Psoas muscle (tissue), 8 donors: ENCODE measurements around the gene CABP2. TPM values are rescaled to one million over a fixed set of nuclear protein-coding genes. Genes with fewer than 3 reads are reported as not detected.
"Not testable (repeated sequence)": the region's sequence is repeated elsewhere in the genome, so short reads cannot be mapped to it uniquely, and the experiment has no call there.

Experiments
- ATAC-seq, 4 donors: fragments of 200-7000 bp; cut with Tn5 transposase; one replicate each; pipeline ENCODE4 v1.9.1; 2020; ENCODE audit warnings: moderate library complexity in 3 of 4, mild to moderate bottlenecking in 2 of 4
- DNase-seq, 2 donors: peaks; one replicate each; pipeline ENCODE4 v3.0.0-alpha.2; 2020
- H3K27ac ChIP-seq: fragments of 200-600 bp; one replicate; pipeline ENCODE4 v1.8.0; 2022
- H3K27me3 ChIP-seq, 3 donors: fragments of 200-600 bp in 1 of 3; one replicate each; pipeline versions ENCODE4 v1.6.1 to v1.8.0; 2013 to 2022; ENCODE audit warnings: low read length in 2 of 3, mild to moderate bottlenecking in 2 of 3, moderate library complexity in 1 of 3; ENCODE audit not compliant: insufficient read depth in 3 of 3
- H3K36me3 ChIP-seq, 2 donors: fragments of 200-600 bp in 1 of 2; one replicate each; pipeline versions ENCODE4 v1.6.1 to v1.8.0; 2013 to 2022; ENCODE audit warnings: low read depth in 1 of 2, mild to moderate bottlenecking in 1 of 2, moderate library complexity in 1 of 2; ENCODE audit not compliant: insufficient read depth in 1 of 2
- H3K4me1 ChIP-seq: fragments of 200-600 bp; one replicate; pipeline ENCODE4 v1.8.0; 2022
- H3K4me3 ChIP-seq: fragments of 200-600 bp; one replicate; pipeline ENCODE4 v1.8.0; 2022; ENCODE audit warnings: mild to moderate bottlenecking
- H3K9me3 ChIP-seq: fragments of 200-600 bp; one replicate; pipeline ENCODE4 v1.8.0; 2022
- CTCF ChIP-seq: fragments of 200-600 bp; IDR thresholded peaks from one replicate; pipeline ENCODE4 v1.8.0; 2022; ENCODE audit warnings: antibody characterized with exemption
- WGBS, 3 donors: extraction: QIAGEN DNeasy Blood & Tissue Kit; methylation state at CpG; one replicate each; pipeline versions ENCODE4 v1.1.6 to v1.1.7; 2013; 5-methylcytosine and 5-hydroxymethylcytosine counted together
- intact Hi-C, 2 donors: fragments of 100-400 bp; cut with DNase I; formaldehyde crosslinking; loops; one replicate each; pipeline versions ENCODE4 v1.11.0 to v1.14.2; 2022
- polyA plus RNA-seq, 3 donors: library from polyadenylated mRNA; stranded (reverse); fragments of 200-250 nt; gene quantifications; one replicate each; pipeline ENCODE4 v1.2.3, GENCODE V29; 2013
- total RNA-seq, 4 donors: library from RNA; stranded (reverse); fragmentation: NEBNext Ultra II Directional in 2 of 4; extraction: Animal tissue kit (Norgen Biotek cat#: 25700) in 2 of 4; gene quantifications; one replicate each; pipeline versions ENCODE4 v1.2.1 to v1.2.4, GENCODE V29; 2021 to 2023
- donor health status: healthy with polysubstance abuse.
- donor health status: DM: no; HTN: no; CAD: no; lungs with moderate emphysema.
- donor health status: Bipolar disorder and iron deficiency.
- donor health status: healthy.
- donor health status: DM: yes; HTN: yes; CAD: no.
- donor health status: DM: no; HTN: no; CAD: no.
- donor health status: DM: no; HTN: no; CAD: no.
- donor health status: DM: yes; HTN: yes; CAD: no.

The CABP2 gene
- total and polyA plus RNA-seq, 7 donors: not detected

GRCh38 chr11:67486481-67487195 is 36.6 kb downstream of the CABP2 start:
- no peak for ATAC-seq
- intact Hi-C loops: no loop called here
- no peak for DNase-seq
- Histone ChIP-seq H3K9me3 (no peaks in the 10 kb centered on the region), H3K36me3 (peaks cover 0 to 47% of the 10 kb centered on the region in 2 donors), H3K27me3 (no peaks in the 10 kb centered on the region), H3K4me1 (peaks cover 11% of the 10 kb centered on the region), H3K27ac (no peak overlapping the region), H3K4me3 (no peak overlapping the region)
- TF ChIP-seq CTCF: no peak
- WGBS, 3 donors: 80 to 85% (median 84%) methylated on average over 20 of the region's 20 CpGs

- H3K4me3 ChIP-seq, H3K27me3 ChIP-seq, H3K9me3 ChIP-seq, intact Hi-C loops, ATAC-seq, DNase-seq, H3K27ac ChIP-seq: not testable (repeated sequence)
- peaks cover 11% of the 10 kb centered on the region for H3K4me1 ChIP-seq
- H3K36me3 ChIP-seq: peaks cover 0 to 40% of the 10 kb centered on the region in 2 donors
- WGBS, 3 donors: 86 to 90% (median 89%) methylated on average over 7 of the region's 7 CpGs
These were observed 37.3 kb downstream of the CABP2 start for GRCh38 chr11:67485873-67486361.

GRCh38 chr11:67484847-67485311 is 38.4 kb downstream of the CABP2 start:
- Histone ChIP-seq H3K36me3 (peaks cover 0 to 32% of the 10 kb centered on the region in 2 donors), H3K4me3 (no peak overlapping the region), H3K27me3 (no peaks in the 10 kb centered on the region), H3K4me1 (peaks cover 11% of the 10 kb centered on the region), H3K9me3 (no peaks in the 10 kb centered on the region), H3K27ac (no peak overlapping the region)
- no peak for TF ChIP-seq CTCF
- no peak for DNase-seq
- 75 to 85% (median 79%) methylated on average over 11 of the region's 11 CpGs for WGBS, 3 donors
- no peak for ATAC-seq
- intact Hi-C loops: no loop called here

- Histone ChIP-seq H3K9me3 (no peaks in the 10 kb centered on the region), H3K27me3 (no peaks in the 10 kb centered on the region), H3K4me1 (peaks cover 11% of the 10 kb centered on the region), H3K36me3 (peaks cover 0 to 23% of the 10 kb centered on the region in 2 donors), H3K4me3 (peak overlapping the region; percentile 75), H3K27ac (peak overlapping the region; percentile 5)
- ATAC-seq: no peak
- intact Hi-C loops: no loop called here
- 76 to 85% (median 81%) methylated on average over 16 of the region's 16 CpGs for WGBS, 3 donors
- DNase-seq: no peak
- TF ChIP-seq CTCF: no peak
These were observed 39.2 kb downstream of the CABP2 start for GRCh38 chr11:67483831-67484665.
